HCT116 (cell line): ENCODE data around the gene CYP3A7. TPM values are rescaled to one million over a fixed set of nuclear protein-coding genes. Genes with fewer than 3 reads are reported as not detected.
A peak's percentile ranks its signal among the peaks of the same experiment; 100 is the strongest.

Experiments used
- ATAC-seq: fragments of 200-7000 bp; cut with Tn5 transposase; 2 replicates; pipeline ENCODE4 v1.9.1; 2020; ENCODE audit warnings: mild to moderate bottlenecking, moderate library complexity
- BruUV-seq: library from RNA; stranded (reverse); fragments of 400-500 nt; replicated peaks from 2 replicates; lab custom pipeline; 2021; lab: Mats Ljungman, UMichigan
- CTCF ChIA-PET: fragments of 300-600 bp; sonication (Branson Sonifier 250); formaldehyde crosslinking; loops from one replicate; lab custom pipeline; 2021; ENCODE audit warnings: antibody characterized with exemption; lab: Charles Lee
- POLR2A ChIA-PET: fragments of 300-600, 350-600 bp; sonication (Branson Sonifier 250); formaldehyde crosslinking; loops from one replicate; lab custom pipeline; 2021; ENCODE audit warnings: antibody characterized with exemption; lab: Charles Lee
- RAD21 ChIA-PET, 2 experiments: fragments of 300-600 bp; sonication (Branson Sonifier 250); formaldehyde crosslinking; loops; one replicate each; lab custom pipeline; 2023; ENCODE audit warnings: low total read pairs in 2 of 2; ENCODE audit not compliant: uncharacterized antibody in 2 of 2, unreplicated experiment in 2 of 2, low non-redundant PET in 1 of 2; lab: Charles Lee
- DNase-seq: peaks from one replicate; pipeline ENCODE4 v3.0.0-alpha.2; 2010; ENCODE audit warnings: low read depth, low spot score
- H2AFZ ChIP-seq: fragments of 200-600 bp; shearing (Covaris generic), sonication (generic); 2 replicates; pipeline ENCODE4 v1.6.1; 2017; ENCODE audit warnings: low read depth, mixed run types, mixed read lengths, antibody characterized with exemption, low read length; ENCODE audit not compliant: poor library complexity, severe bottlenecking
- H3K27ac ChIP-seq: 2 replicates; pipeline ENCODE4 v1.5.1; 2012; ENCODE audit warnings: low read depth, low read length
- H3K27me3 ChIP-seq: fragments of 200-600 bp; sonication (generic); 2 replicates; pipeline ENCODE4 v1.6.1; 2016; ENCODE audit warnings: mixed run types, low read length, mixed read lengths; ENCODE audit not compliant: insufficient read depth
- H3K36me3 ChIP-seq, 2 experiments: fragments of 200-500 bp in 1 of 2; fragments of 200-600 bp in 1 of 2; sonication (Bioruptor generic) in 1 of 2; sonication (generic) in 1 of 2; 2 replicates each; pipeline versions ENCODE4 v1.5.1 to v1.6.1; 2014 to 2016; ENCODE audit warnings: low read length in 2 of 2, inconsistent platforms in 1 of 2, mixed read lengths in 1 of 2, mixed run types in 1 of 2; ENCODE audit not compliant: insufficient read depth in 2 of 2, control insufficient read depth in 1 of 2
- H3K4me1 ChIP-seq, 2 experiments: fragments of 200-600 bp in 1 of 2; sonication (generic) in 1 of 2; 2 replicates each; pipeline versions ENCODE4 v1.5.1 to v1.6.1; 2012 to 2017; ENCODE audit warnings: low read length in 2 of 2, inconsistent platforms in 1 of 2, mild to moderate bottlenecking in 1 of 2, mixed read lengths in 1 of 2, mixed run types in 1 of 2, moderate library complexity in 1 of 2; ENCODE audit not compliant: insufficient read depth in 2 of 2, control insufficient read depth in 1 of 2
- H3K4me2 ChIP-seq: fragments of 200-600 bp; sonication (generic); 2 replicates; pipeline ENCODE4 v1.6.1; 2017; ENCODE audit warnings: mixed run types, low read length, mixed read lengths
- H3K4me3 ChIP-seq, 2 experiments: fragments of 200-600 bp in 1 of 2; sonication (generic) in 1 of 2; replicated peaks in 1 of 2; 2 replicates each; pipeline ENCODE4 v1.5.1; 2011 to 2016; ENCODE audit warnings: low read length in 2 of 2, control low read depth in 1 of 2, low read depth in 1 of 2, mild to moderate bottlenecking in 1 of 2, mixed read lengths in 1 of 2, mixed run types in 1 of 2
- H3K79me2 ChIP-seq: fragments of 200-600 bp; sonication (generic); 2 replicates; pipeline ENCODE4 v1.6.1; 2017; ENCODE audit warnings: mild to moderate bottlenecking, mixed run types, low read length, moderate library complexity, mixed read lengths; ENCODE audit not compliant: insufficient read depth
- H3K9ac ChIP-seq: fragments of 200-600 bp; sonication (generic); 2 replicates; pipeline ENCODE4 v1.6.1; 2016; ENCODE audit warnings: low read length, mixed read lengths
- H3K9me2 ChIP-seq: fragments of 200-600 bp; sonication (generic), shearing (Covaris generic); 2 replicates; pipeline ENCODE4 v1.6.1; 2017; ENCODE audit warnings: mixed run types, mild to moderate bottlenecking, moderate library complexity; ENCODE audit not compliant: insufficient read depth
- H3K9me3 ChIP-seq, 2 experiments: fragments of 200-500 bp in 1 of 2; fragments of 200-600 bp in 1 of 2; sonication (Bioruptor generic) in 1 of 2; sonication (generic) in 1 of 2; 2 replicates each; pipeline ENCODE4 v1.6.1; 2014 to 2017; ENCODE audit warnings: low read length in 2 of 2, mixed read lengths in 2 of 2, inconsistent platforms in 1 of 2, low read depth in 1 of 2, mild to moderate bottlenecking in 1 of 2, mixed run types in 1 of 2, moderate library complexity in 1 of 2; ENCODE audit not compliant: control insufficient read depth in 1 of 2, insufficient read depth in 1 of 2
- H4K20me1 ChIP-seq: fragments of 200-600 bp; sonication (generic), shearing (Covaris generic); 2 replicates; pipeline ENCODE4 v1.6.1; 2017; ENCODE audit warnings: mixed run types, mild to moderate bottlenecking, moderate library complexity; ENCODE audit not compliant: insufficient read depth
- CBX3 ChIP-seq: IDR thresholded peaks from 2 replicates; pipeline ENCODE4 v1.6.1; 2012; ENCODE audit warnings: low read depth
- CEBPB ChIP-seq: IDR thresholded peaks from 2 replicates; pipeline ENCODE4 v1.6.1; 2012; ENCODE audit warnings: low read depth
- EZH2phosphoT487 ChIP-seq: fragments of 200-600 bp; IDR thresholded peaks from 2 replicates; pipeline ENCODE4 v1.6.1; 2018; ENCODE audit warnings: antibody characterized with exemption, borderline replicate concordance
- FOSL1 ChIP-seq: IDR thresholded peaks from 2 replicates; pipeline ENCODE4 v1.6.1; 2012; ENCODE audit warnings: low read depth
- JUND ChIP-seq: IDR thresholded peaks from 2 replicates; pipeline ENCODE4 v1.6.1; 2012
- POLR2AphosphoS5 ChIP-seq: IDR thresholded peaks from 2 replicates; pipeline ENCODE4 v1.6.1; 2011; ENCODE audit warnings: mild to moderate bottlenecking, low read depth, low read length, moderate library complexity
- RAD21 ChIP-seq: IDR thresholded peaks from 2 replicates; pipeline ENCODE4 v1.6.1; 2012; ENCODE audit warnings: low read depth, mild to moderate bottlenecking
- intact Hi-C: fragments of 100-400 bp; cut with micrococcal nuclease; formaldehyde crosslinking; loops from 2 replicates; pipeline ENCODE4 v1.10.0; 2022
- total RNA-seq: library from RNA; stranded (reverse); gene quantifications from one replicate; pipeline ENCODE4 v1.2.1, GENCODE V29; 2021; ENCODE audit not compliant: unreplicated experiment

CYP3A7 gene
- total RNA-seq, 1 experiment from 2014 or later: not detected

DNA sequence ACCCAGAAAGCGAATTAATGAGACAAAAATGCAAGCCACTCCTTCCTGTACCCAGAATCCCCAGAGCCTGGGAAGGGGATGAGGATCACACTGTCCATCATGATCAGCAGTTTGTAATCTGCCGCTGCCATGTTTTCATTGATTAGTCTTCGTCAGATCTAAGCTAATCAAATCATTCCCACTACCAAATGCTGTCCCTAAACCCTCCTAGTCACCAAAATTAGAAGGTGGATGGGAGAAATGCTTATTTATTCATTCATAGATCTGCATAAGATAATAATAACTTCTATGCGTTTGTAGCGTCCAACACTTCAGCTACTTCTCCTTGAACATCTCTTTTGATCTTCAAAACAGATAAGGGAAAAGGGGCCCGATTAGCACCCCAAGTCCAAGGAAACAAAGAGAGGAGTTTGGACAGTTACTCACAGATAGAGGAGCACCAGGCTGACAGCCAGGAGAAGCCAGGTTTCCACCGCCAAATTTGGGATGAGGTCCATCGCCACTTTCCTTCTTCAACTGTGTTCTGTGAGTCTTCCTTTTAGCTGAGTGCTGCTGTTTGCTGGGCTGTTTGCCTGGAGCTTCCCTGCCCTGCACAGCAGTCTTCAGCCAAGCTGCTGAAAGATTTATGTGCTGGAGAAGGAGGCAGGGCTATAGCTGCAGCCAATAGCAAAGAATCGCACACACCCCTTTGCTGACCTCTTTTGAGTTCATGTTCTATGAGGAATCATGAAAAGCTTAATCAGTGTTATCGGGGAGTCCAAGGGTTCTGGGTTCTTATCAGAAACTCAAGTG, 55.4 kb downstream of the CYP3A7 start, which contains the start of gene CYP3A5:
Gene CYP3A5 (minus strand): TSS at position 597 of the 792 bp plus-strand sequence. CDS start 100 bp downstream, at position 497.
- Histone ChIP-seq H3K27me3 (no peaks in the 10 kb centered on the region), H3K4me1 (peaks cover 7 to 20% of the 10 kb centered on the region in 2 experiments; a peak in 3 of 4 replicates), H2AFZ (peak within 1 kb of the TSS; percentile 82), H4K20me1 (no peaks in the 10 kb centered on the region), H3K9ac (peak within 1 kb of the TSS; percentile 12; the same call in 1 of the 2 replicates), H3K4me3 (peak within 1 kb of the TSS in 1 of 2 experiments; percentile 10; a peak in 2 of 4 replicates), H3K27ac (no peak within 1 kb of the TSS; the same call in 1 of the 2 replicates), H3K79me2 (no peaks in the 10 kb centered on the region), H3K9me3 (peaks cover 0 to 4% of the 10 kb centered on the region in 2 experiments; a peak in 1 of 4 replicates), H3K36me3 (no peaks in the 10 kb centered on the region), H3K4me2 (peak within 1 kb of the TSS; percentile 71), H3K9me2 (no peaks in the 10 kb centered on the region)
- DNase-seq: peak; percentile 24
- ChIA-PET CTCF (no interaction called here), RAD21 (no interaction called here), POLR2A (no interaction called here)
- BruUV-seq: TSS peak; percentile 91
- TF ChIP-seq CBX3: no peak
- peak; percentile 49 for TF ChIP-seq POLR2AphosphoS5
- intact Hi-C loops: no loop called here
- peak; percentile 72 for ATAC-seq

DNA sequence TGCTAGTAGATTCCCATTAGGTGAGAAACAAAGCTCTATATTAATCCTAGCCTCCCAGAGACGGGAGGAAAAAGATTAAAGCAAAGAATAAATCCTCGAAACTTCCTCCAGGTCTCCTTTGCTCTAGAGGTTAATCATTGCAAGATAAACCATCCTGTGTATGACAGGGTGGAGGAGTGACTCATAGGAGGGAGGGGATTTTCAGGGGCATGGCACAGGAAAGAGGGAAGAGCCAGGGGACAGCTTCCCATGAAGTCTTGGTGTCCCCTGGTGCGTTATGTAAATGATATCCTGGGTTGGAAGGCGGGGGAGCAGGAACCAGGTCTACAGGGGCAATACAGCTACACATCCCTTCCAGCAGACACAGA, 56.0 kb downstream of the CYP3A7 start:
- CTCF ChIA-PET: no interaction called here
- peaks cover 7 to 20% of the 10 kb centered on the region in 2 experiments; a peak in 3 of 4 replicates for H3K4me1 ChIP-seq
- H3K9ac ChIP-seq: peak overlapping the region; percentile 12; the same call in 1 of the 2 replicates
- no peaks in the 10 kb centered on the region for H4K20me1 ChIP-seq
- no peaks in the 10 kb centered on the region for H3K79me2 ChIP-seq
- H3K27ac ChIP-seq: no peak overlapping the region; the same call in 1 of the 2 replicates
- RAD21 ChIA-PET: no interaction called here
- ATAC-seq: peak; percentile 93
- intact Hi-C loops: no loop called here
- peak overlapping the region in 1 of 2 experiments; percentile 10; a peak in 2 of 4 replicates for H3K4me3 ChIP-seq
- peaks cover 0 to 4% of the 10 kb centered on the region in 2 experiments; a peak in 1 of 4 replicates for H3K9me3 ChIP-seq
- DNase-seq: peak; percentile 49
- POLR2A ChIA-PET: no interaction called here
- no peaks in the 10 kb centered on the region for H3K36me3 ChIP-seq
- peak overlapping the region; percentile 82 for H2AFZ ChIP-seq
- no peaks in the 10 kb centered on the region for H3K27me3 ChIP-seq
- BruUV-seq: no TSS peak
- no peaks in the 10 kb centered on the region for H3K9me2 ChIP-seq
- TF ChIP-seq RAD21 (peak; percentile 17; the same call in 1 of the 2 replicates), POLR2AphosphoS5 (peak; percentile 16; the same call in 1 of the 2 replicates), JUND (peak; percentile 70), EZH2phosphoT487 (no peak), CBX3 (peak; percentile 68; the same call in 1 of the 2 replicates), CEBPB (no peak), FOSL1 (peak; percentile 78)
- peak overlapping the region; percentile 71 for H3K4me2 ChIP-seq
